A673 (cell line): ENCODE results near the gene POMGNT2. TPM values are rescaled to one million over a fixed set of nuclear protein-coding genes. Genes with fewer than 3 reads are reported as not detected.

Experiments
- BruUV-seq: library from RNA; stranded (reverse); fragments of 400-500 nt; replicated peaks from 2 replicates; lab custom pipeline; 2021; lab: Mats Ljungman, UMichigan
- CTCF ChIA-PET: fragments of 300-600 bp; sonication (Branson Sonifier 250); formaldehyde crosslinking; loops from one replicate; lab custom pipeline; 2022; ENCODE audit warnings: antibody characterized with exemption; lab: Charles Lee
- POLR2A ChIA-PET: fragments of 300-600 bp; sonication (Branson Sonifier 250); formaldehyde crosslinking; loops from one replicate; lab custom pipeline; 2022; ENCODE audit warnings: antibody characterized with exemption; ENCODE audit not compliant: low non-redundant PET; lab: Charles Lee
- DNase-seq: peaks from one replicate; pipeline ENCODE4 v3.0.0-alpha.2; 2015; ENCODE audit warnings: low spot score
- H3K27ac ChIP-seq: fragments of 200-600 bp; sonication (generic); 2 replicates; pipeline ENCODE4 v1.5.1; 2016; ENCODE audit warnings: mixed run types, low read depth, mild to moderate bottlenecking, mixed read lengths, antibody characterized with exemption, low read length; ENCODE audit not compliant: poor library complexity, severe bottlenecking
- H3K27me3 ChIP-seq: fragments of 200-600 bp; sonication (generic); replicated peaks from 2 replicates; pipeline ENCODE4 v1.6.1; 2017; ENCODE audit warnings: mixed run types, low read depth, mild to moderate bottlenecking, mixed read lengths, antibody characterized with exemption, low read length; ENCODE audit not compliant: insufficient read depth, poor library complexity
- H3K36me3 ChIP-seq: fragments of 200-600 bp; sonication (generic); 2 replicates; pipeline ENCODE4 v1.6.1; 2016; ENCODE audit warnings: mixed run types, mild to moderate bottlenecking, mixed read lengths, antibody characterized with exemption, low read length; ENCODE audit not compliant: insufficient read depth, poor library complexity, severe bottlenecking
- H3K4me1 ChIP-seq: fragments of 200-600 bp; sonication (generic); 2 replicates; pipeline ENCODE4 v1.6.1; 2017; ENCODE audit warnings: mixed run types, mild to moderate bottlenecking, mixed read lengths, antibody characterized with exemption, low read length; ENCODE audit not compliant: insufficient read depth, poor library complexity, severe bottlenecking
- H3K4me3 ChIP-seq: fragments of 200-600 bp; sonication (generic); 2 replicates; pipeline ENCODE4 v1.5.1; 2016; ENCODE audit warnings: low read depth, mixed run types, mild to moderate bottlenecking, mixed read lengths, low read length; ENCODE audit not compliant: poor library complexity, severe bottlenecking
- H3K9me3 ChIP-seq: fragments of 200-600 bp; sonication (generic); 2 replicates; pipeline ENCODE4 v1.6.1; 2016; ENCODE audit warnings: mixed run types, low read depth, mild to moderate bottlenecking, mixed read lengths, antibody characterized with exemption, low read length; ENCODE audit not compliant: poor library complexity, severe bottlenecking
- EZH2 ChIP-seq: fragments of 200-600 bp; sonication (generic); IDR thresholded peaks from 2 replicates; pipeline ENCODE4 v1.6.1; 2017; ENCODE audit warnings: borderline replicate concordance, low read depth, mild to moderate bottlenecking, mixed read lengths, antibody characterized with exemption, low read length; ENCODE audit not compliant: poor library complexity, severe bottlenecking
- intact Hi-C: fragments of 100-400 bp; cut with micrococcal nuclease; formaldehyde crosslinking; loops from one replicate; pipeline ENCODE4 v1.10.0; 2022; ENCODE audit not compliant: unreplicated experiment
- total RNA-seq: library from RNA; stranded (reverse); gene quantifications from 2 replicates; pipeline ENCODE4 v1.2.3, GENCODE V29; 2021
- TF ChIP-seq, protein P1 (sequence below): fragments of 300-800, 200-600 bp; sonication (generic); conservative IDR thresholded peaks from 2 replicates; pipeline ENCODE4 v1.5.1; 2017; ENCODE audit warnings: low read depth, mild to moderate bottlenecking, antibody characterized with exemption, low read length, moderate library complexity, mixed read lengths

Gene POMGNT2
- total RNA-seq, 1 experiment from 2014 or later = 6.5 TPM

DNA sequence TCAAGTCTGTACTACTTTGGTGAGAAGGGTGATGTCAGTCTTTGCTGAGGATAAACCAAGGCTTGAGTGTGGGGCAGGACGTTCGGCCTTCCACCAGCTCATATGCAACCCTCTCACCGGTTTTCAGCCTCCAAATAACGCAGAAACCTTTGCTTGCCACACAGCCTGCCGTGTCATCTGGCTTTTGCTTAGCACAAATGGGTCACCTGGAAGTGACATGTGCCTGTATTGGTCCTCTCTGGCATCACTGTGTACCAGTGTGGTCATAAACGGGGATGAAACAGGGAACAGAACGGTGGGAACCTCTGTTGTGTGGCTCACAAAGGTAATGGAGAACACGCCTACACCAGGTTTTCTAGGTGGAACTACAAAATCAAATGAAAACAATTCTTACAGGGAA, 7.1 kb downstream of the POMGNT2 start:
- BruUV-seq = no TSS peak
- H3K9me3 ChIP-seq = no peaks in the 10 kb centered on the region
- H3K4me3 ChIP-seq = no peak overlapping the region
- no peaks in the 10 kb centered on the region for H3K36me3 ChIP-seq
- H3K27ac ChIP-seq = no peak overlapping the region
- no peaks in the 10 kb centered on the region for H3K27me3 ChIP-seq
- CTCF ChIA-PET = no interaction called here
- intact Hi-C loops = no loop called here
- no peaks in the 10 kb centered on the region for H3K4me1 ChIP-seq
- no peak for DNase-seq
- TF ChIP-seq, protein P1, sequence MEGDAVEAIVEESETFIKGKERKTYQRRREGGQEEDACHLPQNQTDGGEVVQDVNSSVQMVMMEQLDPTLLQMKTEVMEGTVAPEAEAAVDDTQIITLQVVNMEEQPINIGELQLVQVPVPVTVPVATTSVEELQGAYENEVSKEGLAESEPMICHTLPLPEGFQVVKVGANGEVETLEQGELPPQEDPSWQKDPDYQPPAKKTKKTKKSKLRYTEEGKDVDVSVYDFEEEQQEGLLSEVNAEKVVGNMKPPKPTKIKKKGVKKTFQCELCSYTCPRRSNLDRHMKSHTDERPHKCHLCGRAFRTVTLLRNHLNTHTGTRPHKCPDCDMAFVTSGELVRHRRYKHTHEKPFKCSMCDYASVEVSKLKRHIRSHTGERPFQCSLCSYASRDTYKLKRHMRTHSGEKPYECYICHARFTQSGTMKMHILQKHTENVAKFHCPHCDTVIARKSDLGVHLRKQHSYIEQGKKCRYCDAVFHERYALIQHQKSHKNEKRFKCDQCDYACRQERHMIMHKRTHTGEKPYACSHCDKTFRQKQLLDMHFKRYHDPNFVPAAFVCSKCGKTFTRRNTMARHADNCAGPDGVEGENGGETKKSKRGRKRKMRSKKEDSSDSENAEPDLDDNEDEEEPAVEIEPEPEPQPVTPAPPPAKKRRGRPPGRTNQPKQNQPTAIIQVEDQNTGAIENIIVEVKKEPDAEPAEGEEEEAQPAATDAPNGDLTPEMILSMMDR = no peak
- no peak for TF ChIP-seq EZH2
- POLR2A ChIA-PET = no interaction called here

DNA sequence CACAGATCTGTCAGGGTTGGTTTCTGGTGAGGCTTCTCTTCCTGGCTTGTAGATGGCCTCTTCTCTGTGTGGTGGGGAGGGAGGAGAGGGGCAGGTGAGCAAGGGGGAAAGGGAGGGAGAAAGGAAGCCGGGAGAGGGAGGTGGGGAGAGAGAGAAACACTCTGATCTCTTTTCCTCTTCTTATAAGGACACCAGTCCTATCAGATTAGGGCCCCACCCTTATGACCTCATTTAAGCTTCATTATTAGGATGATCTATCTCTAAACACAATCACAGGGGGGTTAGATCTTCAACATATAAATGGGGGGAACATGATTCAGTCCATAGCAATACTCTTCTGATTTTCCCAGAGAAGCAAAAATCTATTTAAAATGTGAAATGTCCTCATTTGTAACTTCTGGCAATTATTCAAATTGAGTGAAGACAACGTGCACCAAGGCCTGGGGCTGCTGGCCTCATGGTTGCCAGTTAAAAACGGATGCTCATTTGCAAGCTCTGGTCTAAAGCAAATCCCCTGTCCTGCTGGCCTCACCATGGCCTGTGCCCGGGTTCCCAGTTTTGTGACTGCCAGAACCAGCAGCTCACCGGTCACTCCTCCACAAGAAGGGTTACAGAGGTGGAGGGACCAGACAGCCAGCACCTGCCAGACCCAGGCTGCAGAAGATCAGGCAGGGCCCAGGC, 8.3 kb downstream of the POMGNT2 start:
- no peak overlapping the region for H3K4me3 ChIP-seq
- DNase-seq = no peak
- BruUV-seq = no TSS peak
- no peaks in the 10 kb centered on the region for H3K4me1 ChIP-seq
- TF ChIP-seq, protein P1 = no peak
- TF ChIP-seq EZH2 = no peak
- no peaks in the 10 kb centered on the region for H3K9me3 ChIP-seq
- ChIA-PET CTCF (no interaction called here), POLR2A (no interaction called here)
- H3K27ac ChIP-seq = no peak overlapping the region
- intact Hi-C loops = no loop called here
- no peaks in the 10 kb centered on the region for H3K36me3 ChIP-seq
- H3K27me3 ChIP-seq = no peaks in the 10 kb centered on the region

DNA sequence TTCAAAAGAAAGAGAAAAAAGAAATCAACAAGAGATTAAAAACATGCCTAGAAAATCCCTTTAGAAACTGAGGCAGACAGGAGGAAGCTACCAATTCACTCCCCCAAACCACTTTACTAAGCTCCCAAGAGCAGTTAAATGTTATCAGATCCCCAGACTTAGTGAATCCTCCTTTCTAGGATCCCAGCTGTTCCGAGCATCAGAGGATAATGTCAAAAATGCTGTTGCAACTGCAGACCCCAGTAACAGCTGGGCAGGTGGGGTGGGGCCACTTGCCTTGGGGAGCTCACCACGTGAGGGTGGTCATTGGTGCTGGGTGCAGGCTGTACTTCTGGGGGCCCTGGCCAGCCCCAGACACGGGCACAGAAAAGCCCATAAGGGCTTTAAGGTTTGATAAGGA, 9.1 kb downstream of the POMGNT2 start:
- H3K4me1 ChIP-seq = no peaks in the 10 kb centered on the region
- CTCF ChIA-PET = no interaction called here
- H3K27me3 ChIP-seq = no peaks in the 10 kb centered on the region
- no peaks in the 10 kb centered on the region for H3K36me3 ChIP-seq
- H3K9me3 ChIP-seq = no peaks in the 10 kb centered on the region
- no peak overlapping the region for H3K27ac ChIP-seq
- TF ChIP-seq EZH2 = no peak
- TF ChIP-seq, protein P1 = no peak
- intact Hi-C loops = no loop called here
- H3K4me3 ChIP-seq = no peak overlapping the region
- DNase-seq = no peak
- POLR2A ChIA-PET = no interaction called here
- BruUV-seq = no TSS peak
